ENCODE data around the gene YWHAB.

YWHAB gene

DNA sequence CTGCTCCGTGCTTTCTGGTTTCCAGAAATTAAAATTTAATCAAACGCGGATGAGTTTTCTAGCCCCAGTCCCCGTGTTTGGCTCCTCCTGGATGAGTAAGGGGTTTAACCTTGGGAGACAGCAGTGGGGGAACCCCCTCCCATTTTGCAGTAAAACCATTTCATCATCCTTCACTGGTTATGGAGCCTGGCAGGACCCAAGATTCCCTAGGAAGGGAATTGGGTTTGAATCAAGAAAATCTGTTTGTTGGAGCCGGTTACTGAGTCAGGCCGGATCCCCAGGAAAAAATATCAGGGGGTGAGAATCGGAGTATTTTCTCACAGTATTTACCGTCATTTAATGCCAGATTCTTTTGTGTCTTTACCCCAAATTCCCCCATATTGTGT lies 754 bp downstream of the YWHAB start:
- Mint-ChIP-seq H3K27me3 (no peaks in the 10 kb centered on the region), H3K4me3 (peak overlapping the region; percentile 97 to 98), H3K27ac (peak overlapping the region; percentile 96 to 97), H3K36me3 (ENCODE audit: insufficient read depth) (peaks cover 18% of the 10 kb centered on the region), H3K4me1 (ENCODE audit: low read depth in 2 of 2) (peaks cover 27 to 62% of the 10 kb centered on the region in 2 donors), H3K9me3 (no peaks in the 10 kb centered on the region)
- no peak for DNase-seq
- no peak for ATAC-seq (replicated peaks)

GRCh38 chr20:44886828-44887227 lies 1.3 kb downstream of the YWHAB start:
- no peak for ATAC-seq (replicated peaks)
- Mint-ChIP-seq H3K9me3 (no peaks in the 10 kb centered on the region), H3K27me3 (no peaks in the 10 kb centered on the region), H3K27ac (peak overlapping the region; percentile 96 to 97), H3K4me3 (peak overlapping the region; percentile 97 to 98), H3K36me3 (ENCODE audit: insufficient read depth) (peaks cover 18% of the 10 kb centered on the region), H3K4me1 (ENCODE audit: low read depth in 2 of 2) (peaks cover 28 to 68% of the 10 kb centered on the region in 2 donors)
- no peak for DNase-seq

GRCh38 chr20:44887466-44887865 lies 2.0 kb downstream of the YWHAB start:
- no peaks in the 10 kb centered on the region for H3K27me3 Mint-ChIP-seq

DNA sequence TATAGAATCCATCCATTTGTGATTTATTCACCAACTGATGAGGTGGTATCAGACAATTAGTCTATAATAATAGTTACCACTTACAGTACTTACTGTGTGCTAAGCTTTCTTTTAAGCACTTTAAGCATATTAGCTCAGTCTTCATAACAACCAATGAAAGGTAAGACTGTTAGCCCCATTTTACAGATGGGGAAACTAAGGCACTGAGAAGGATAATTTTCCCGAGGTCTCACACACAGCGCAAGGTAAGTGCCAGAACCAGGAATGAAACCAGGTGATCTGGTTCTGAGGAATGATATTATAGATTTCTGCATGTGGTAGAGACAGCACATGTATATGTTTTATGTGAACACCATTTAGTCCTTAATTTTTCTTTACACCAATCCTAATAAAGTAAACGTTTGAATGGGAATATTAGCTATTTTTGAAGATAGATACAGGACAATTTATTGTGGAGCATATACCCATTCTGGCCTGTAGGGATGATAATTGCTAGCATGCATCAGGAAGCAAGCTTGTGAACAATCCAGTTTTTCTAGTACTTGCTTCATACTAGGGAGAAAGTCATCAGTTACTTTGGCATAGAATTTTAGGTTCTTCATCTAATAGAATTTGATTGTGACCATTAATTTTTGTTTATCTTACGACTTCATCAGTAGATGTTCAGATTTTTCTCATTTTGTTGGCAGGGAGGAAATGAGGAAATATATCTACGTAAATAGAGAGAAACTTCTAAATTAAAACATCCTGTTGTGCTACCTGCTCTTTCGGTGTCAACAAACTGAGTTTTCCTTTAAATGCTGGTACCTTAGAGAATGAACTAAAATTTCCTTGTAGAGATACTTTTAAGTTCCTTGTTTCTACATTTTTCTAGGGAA lies 3.0 kb downstream of the YWHAB start:
- no peaks in the 10 kb centered on the region for H3K27me3 Mint-ChIP-seq
- no peak for ATAC-seq (replicated peaks)
- H3K36me3 Mint-ChIP-seq (ENCODE audit: insufficient read depth), result peaks cover 23% of the 10 kb centered on the region
- H3K4me1 Mint-ChIP-seq (ENCODE audit: low read depth in 2 of 2), result peaks cover 38 to 78% of the 10 kb centered on the region in 2 donors
- no peak for DNase-seq
- H3K9me3 Mint-ChIP-seq, result no peaks in the 10 kb centered on the region
- peak overlapping the region; percentile 97 to 98 for H3K4me3 Mint-ChIP-seq
- peak overlapping the region; percentile 20 to 73 for H3K27ac Mint-ChIP-seq

More at GRCh38 chr20:44887466-44887865, 2.0 kb downstream of the YWHAB start:
- Mint-ChIP-seq H3K9me3 (no peaks in the 10 kb centered on the region), H3K36me3 (ENCODE audit: insufficient read depth) (peaks cover 23% of the 10 kb centered on the region), H3K27ac (peak overlapping the region; percentile 96 to 97), H3K4me3 (peak overlapping the region; percentile 97 to 98), H3K4me1 (ENCODE audit: low read depth in 2 of 2) (peaks cover 34 to 74% of the 10 kb centered on the region in 2 donors)
- ATAC-seq (replicated peaks) (no peak), DNase-seq (no peak)

- Mint-ChIP-seq H3K9me3 (no peaks in the 10 kb centered on the region), H3K27ac (peak overlapping the region; percentile 2 to 30), H3K4me3 (peak overlapping the region; percentile 25 to 59), H3K27me3 (no peaks in the 10 kb centered on the region), H3K4me1 (ENCODE audit: low read depth in 2 of 2) (peaks cover 59 to 89% of the 10 kb centered on the region in 2 donors), H3K36me3 (ENCODE audit: insufficient read depth) (peaks cover 24% of the 10 kb centered on the region)
- DNase-seq (no peak), ATAC-seq (replicated peaks) (peak; percentile 37)
Observed at GRCh38 chr20:44891826-44892225, 6.3 kb downstream of the YWHAB start.

DNA sequence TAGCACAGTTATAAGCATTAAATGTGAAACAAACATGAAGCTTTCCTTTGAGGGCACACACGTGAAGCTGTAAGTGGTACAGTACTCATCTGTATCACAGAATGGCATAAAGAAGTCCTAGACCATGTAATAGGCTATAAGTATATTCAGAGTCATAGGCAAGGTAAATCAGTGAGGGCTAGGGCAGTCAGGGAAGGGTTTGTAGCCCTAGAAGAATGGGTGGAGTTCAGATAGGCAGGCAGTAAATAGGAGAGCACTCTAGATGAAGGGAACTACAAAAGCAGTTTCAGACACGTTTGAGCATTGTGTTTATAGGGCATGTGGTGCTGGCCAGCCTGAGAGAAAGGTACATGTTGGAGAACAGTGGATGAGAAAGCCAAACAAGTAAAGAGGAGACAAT lies 9.5 kb downstream of the YWHAB start:
- ATAC-seq (replicated peaks) (no peak), DNase-seq (no peak)
- peak overlapping the region; percentile 51 to 62 for H3K27ac Mint-ChIP-seq
- no peaks in the 10 kb centered on the region for H3K27me3 Mint-ChIP-seq
- no peaks in the 10 kb centered on the region for H3K9me3 Mint-ChIP-seq
- H3K4me1 Mint-ChIP-seq (ENCODE audit: low read depth in 2 of 2), result peaks cover 62 to 76% of the 10 kb centered on the region in 2 donors
- H3K4me3 Mint-ChIP-seq, result peak overlapping the region; percentile 3 to 48
- peaks cover 29% of the 10 kb centered on the region for H3K36me3 Mint-ChIP-seq (ENCODE audit: insufficient read depth)

DNA sequence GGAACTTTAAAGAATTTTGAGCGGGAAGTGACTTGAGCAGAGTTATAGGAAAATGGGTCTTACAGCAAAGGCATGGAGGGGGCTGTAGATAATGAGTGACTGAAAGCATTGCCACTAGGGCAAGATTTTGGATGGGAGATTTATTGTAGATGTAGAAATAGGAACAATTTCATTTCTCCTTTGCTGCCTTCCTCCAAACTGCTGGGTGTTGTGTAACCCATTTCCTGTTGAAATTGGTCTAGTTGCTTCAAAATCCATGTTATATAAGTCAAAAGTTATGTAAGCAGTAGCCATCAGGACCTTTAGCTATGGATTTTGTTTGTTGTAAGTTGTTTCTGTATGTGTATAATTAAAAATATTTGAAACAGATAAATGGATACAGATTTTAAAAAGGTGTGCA lies 11.1 kb downstream of the YWHAB start:
- H3K4me1 Mint-ChIP-seq (ENCODE audit: low read depth in 2 of 2), result peaks cover 69 to 77% of the 10 kb centered on the region in 2 donors
- peaks cover 41% of the 10 kb centered on the region for H3K36me3 Mint-ChIP-seq (ENCODE audit: insufficient read depth)
- H3K27ac Mint-ChIP-seq, result peak overlapping the region; percentile 62 to 84
- peak overlapping the region; percentile 3 to 48 for H3K4me3 Mint-ChIP-seq
- no peak for DNase-seq
- no peaks in the 10 kb centered on the region for H3K27me3 Mint-ChIP-seq
- H3K9me3 Mint-ChIP-seq, result no peaks in the 10 kb centered on the region
- ATAC-seq (replicated peaks), result peak; percentile 35

GRCh38 chr20:44897133-44897532 lies 11.6 kb downstream of the YWHAB start:
- ATAC-seq (replicated peaks) (no peak), DNase-seq (no peak)
- Mint-ChIP-seq H3K4me1 (ENCODE audit: low read depth in 2 of 2) (peaks cover 67 to 72% of the 10 kb centered on the region in 2 donors), H3K4me3 (peak overlapping the region; percentile 3 to 48), H3K27me3 (no peaks in the 10 kb centered on the region), H3K36me3 (ENCODE audit: insufficient read depth) (peaks cover 44% of the 10 kb centered on the region), H3K9me3 (no peaks in the 10 kb centered on the region), H3K27ac (peak overlapping the region; percentile 62 to 84)

GRCh38 chr20:44900231-44900854 lies 14.8 kb downstream of the YWHAB start:
- H3K9me3 Mint-ChIP-seq, result no peaks in the 10 kb centered on the region
- H3K27ac Mint-ChIP-seq, result peak overlapping the region; percentile 85 to 94
- no peaks in the 10 kb centered on the region for H3K27me3 Mint-ChIP-seq
- H3K36me3 Mint-ChIP-seq (ENCODE audit: insufficient read depth), result peaks cover 66% of the 10 kb centered on the region
- peaks cover 45 to 52% of the 10 kb centered on the region in 2 donors for H3K4me1 Mint-ChIP-seq (ENCODE audit: low read depth in 2 of 2)
- peak overlapping the region in 1 of 2 donors; percentile 17 for H3K4me3 Mint-ChIP-seq
- ATAC-seq (replicated peaks) (no peak), DNase-seq (no peak)

- no peak overlapping the region for H3K4me3 Mint-ChIP-seq
- H3K9me3 Mint-ChIP-seq, result no peaks in the 10 kb centered on the region
- H3K4me1 Mint-ChIP-seq (ENCODE audit: low read depth in 2 of 2), result peaks cover 30 to 37% of the 10 kb centered on the region in 2 donors
- peak overlapping the region in 1 of 2 donors; percentile 94 for H3K27ac Mint-ChIP-seq
- no peaks in the 10 kb centered on the region for H3K27me3 Mint-ChIP-seq
- ATAC-seq (replicated peaks) (no peak), DNase-seq (no peak)
- H3K36me3 Mint-ChIP-seq (ENCODE audit: insufficient read depth), result peaks cover 75% of the 10 kb centered on the region
Observed at GRCh38 chr20:44901974-44902373, 16.5 kb downstream of the YWHAB start.

DNA sequence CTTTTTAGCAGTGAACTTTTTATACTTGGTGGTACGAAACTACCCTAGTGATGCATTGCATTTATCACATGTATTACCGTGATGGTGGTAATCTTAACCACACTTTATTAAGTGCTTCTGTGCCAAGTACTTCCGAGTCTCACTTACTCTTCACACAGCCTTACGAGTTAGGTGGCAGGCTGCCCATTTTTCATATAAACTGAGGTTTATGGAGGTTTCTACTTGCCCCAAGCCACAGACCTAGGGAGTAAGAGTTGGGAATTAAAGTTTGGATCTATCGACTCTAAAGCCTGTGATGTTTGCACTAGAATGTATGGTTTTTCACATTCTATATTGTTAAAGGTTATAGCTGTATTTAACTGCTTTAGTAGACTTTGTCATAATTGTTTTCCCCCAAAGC lies 18.9 kb downstream of the YWHAB start:
- no peak overlapping the region for H3K4me3 Mint-ChIP-seq
- no peaks in the 10 kb centered on the region for H3K9me3 Mint-ChIP-seq
- peaks cover 82% of the 10 kb centered on the region for H3K36me3 Mint-ChIP-seq (ENCODE audit: insufficient read depth)
- no peaks in the 10 kb centered on the region for H3K27me3 Mint-ChIP-seq
- DNase-seq (no peak), ATAC-seq (replicated peaks) (no peak)
- H3K27ac Mint-ChIP-seq, result no peak overlapping the region
- H3K4me1 Mint-ChIP-seq (ENCODE audit: low read depth in 2 of 2), result peaks cover 13 to 24% of the 10 kb centered on the region in 2 donors

- H3K36me3 Mint-ChIP-seq (ENCODE audit: insufficient read depth), result peaks cover 49% of the 10 kb centered on the region
- H3K27me3 Mint-ChIP-seq, result no peaks in the 10 kb centered on the region
- peak overlapping the region; percentile 84 to 85 for H3K4me3 Mint-ChIP-seq
- DNase-seq, result no peak
- no peak for ATAC-seq (replicated peaks)
- no peaks in the 10 kb centered on the region for H3K9me3 Mint-ChIP-seq
- peak overlapping the region; percentile 67 to 77 for H3K27ac Mint-ChIP-seq
- peaks cover 5 to 12% of the 10 kb centered on the region in 2 donors for H3K4me1 Mint-ChIP-seq (ENCODE audit: low read depth in 2 of 2)
Observed at GRCh38 chr20:44908987-44909871, 23.7 kb downstream of the YWHAB start.

Measured in effector memory CD8-positive, alpha-beta T cell (primary cell).